Effector memory CD8-positive, alpha-beta T cell (primary cell): Measurements from ENCODE around the gene DNAJC25.
"Not testable (repeated sequence)": the region's sequence is repeated elsewhere in the genome, so short reads cannot be mapped to it uniquely, and the experiment has no call there.

Experiments used
- ATAC-seq: fragments of 150-1000 bp; cut with Tn5 transposase; replicated peaks from 2 replicates; pipeline ENCODE4 v1.10.0; 2021; ENCODE audit warnings: mild to moderate bottlenecking, moderate library complexity
- DNase-seq, 3 experiments: peaks; one replicate each; pipeline ENCODE4 v3.0.0; 2021
- H3K27ac Mint-ChIP-seq, 2 donors: one replicate each; pipeline ENCODE4 v1.8.0; 2022; ENCODE audit warnings: mild to moderate bottlenecking in 2 of 2, mixed read lengths in 2 of 2, moderate library complexity in 2 of 2
- H3K27me3 Mint-ChIP-seq, 2 donors: one replicate each; pipeline ENCODE4 v1.8.0; 2022; ENCODE audit warnings: mixed read lengths in 2 of 2
- H3K36me3 Mint-ChIP-seq: one replicate; pipeline ENCODE4 v1.8.0; 2022; ENCODE audit warnings: mild to moderate bottlenecking, moderate library complexity, mixed read lengths; ENCODE audit not compliant: insufficient read depth
- H3K4me1 Mint-ChIP-seq, 2 donors: one replicate each; pipeline ENCODE4 v1.8.0; 2022; ENCODE audit warnings: low read depth in 2 of 2, mixed read lengths in 2 of 2
- H3K4me3 Mint-ChIP-seq, 2 donors: one replicate each; pipeline ENCODE4 v1.8.0; 2022; ENCODE audit warnings: mild to moderate bottlenecking in 2 of 2, mixed read lengths in 2 of 2, moderate library complexity in 2 of 2
- H3K9me3 Mint-ChIP-seq, 2 donors: one replicate each; pipeline ENCODE4 v1.8.0; 2022; ENCODE audit warnings: mixed read lengths in 2 of 2

DNAJC25 gene

GRCh38 chr9:111662576-111663300 lies 31.6 kb downstream of the DNAJC25 start:
- H3K9me3 Mint-ChIP-seq: no peaks in the 10 kb centered on the region
- DNase-seq: no peak
- no peak for ATAC-seq
- H3K36me3 Mint-ChIP-seq: peaks cover 9% of the 10 kb centered on the region
- no peaks in the 10 kb centered on the region for H3K27me3 Mint-ChIP-seq
- peak overlapping the region; percentile 95 to 97 for H3K4me3 Mint-ChIP-seq
- H3K4me1 Mint-ChIP-seq: peaks cover 22 to 26% of the 10 kb centered on the region in 2 donors
- peak overlapping the region; percentile 90 for H3K27ac Mint-ChIP-seq

- peak overlapping the region; percentile 90 for H3K27ac Mint-ChIP-seq
- H3K36me3 Mint-ChIP-seq: peaks cover 10% of the 10 kb centered on the region
- H3K4me1 Mint-ChIP-seq: peaks cover 22 to 26% of the 10 kb centered on the region in 2 donors
- H3K4me3 Mint-ChIP-seq: peak overlapping the region; percentile 95 to 97
- no peaks in the 10 kb centered on the region for H3K27me3 Mint-ChIP-seq
- H3K9me3 Mint-ChIP-seq: no peaks in the 10 kb centered on the region
- ATAC-seq (no peak), DNase-seq (no peak)
These were observed 32.2 kb downstream of the DNAJC25 start for GRCh38 chr9:111663301-111663823.

GRCh38 chr9:111668026-111668573 lies 37.0 kb downstream of the DNAJC25 start:
- Mint-ChIP-seq H3K9me3 (no peaks in the 10 kb centered on the region), H3K4me3 (no peak overlapping the region), H3K4me1 (peaks cover 8 to 13% of the 10 kb centered on the region in 2 donors), H3K27me3 (no peaks in the 10 kb centered on the region), H3K36me3 (peaks cover 38% of the 10 kb centered on the region), H3K27ac (no peak overlapping the region)
- no peak for DNase-seq
- ATAC-seq: no peak

GRCh38 chr9:111668601-111669000 lies 37.5 kb downstream of the DNAJC25 start:
- H3K36me3 Mint-ChIP-seq: peaks cover 38% of the 10 kb centered on the region
- H3K27me3 Mint-ChIP-seq, H3K4me3 Mint-ChIP-seq, H3K27ac Mint-ChIP-seq, DNase-seq, H3K4me1 Mint-ChIP-seq, ATAC-seq, H3K9me3 Mint-ChIP-seq: not testable (repeated sequence)

GRCh38 chr9:111674319-111674718 lies 43.2 kb downstream of the DNAJC25 start:
- ATAC-seq: no peak
- Mint-ChIP-seq H3K27ac (no peak overlapping the region), H3K9me3 (no peaks in the 10 kb centered on the region), H3K4me3 (no peak overlapping the region), H3K36me3 (peaks cover 18% of the 10 kb centered on the region), H3K4me1 (peaks cover 0 to 2% of the 10 kb centered on the region in 2 donors), H3K27me3 (no peaks in the 10 kb centered on the region)
- DNase-seq: no peak

GRCh38 chr9:111676116-111676515 lies 45.0 kb downstream of the DNAJC25 start:
- peaks cover 13% of the 10 kb centered on the region for H3K36me3 Mint-ChIP-seq
- H3K9me3 Mint-ChIP-seq: no peaks in the 10 kb centered on the region

GRCh38 chr9:111678293-111678692 lies 47.2 kb downstream of the DNAJC25 start:
- no peak for ATAC-seq
- H3K36me3 Mint-ChIP-seq: no peaks in the 10 kb centered on the region

More at GRCh38 chr9:111676116-111676515, 45.0 kb downstream of the DNAJC25 start:
- no peak for DNase-seq
- ATAC-seq: no peak
- no peaks in the 10 kb centered on the region for H3K27me3 Mint-ChIP-seq
- peaks cover 0 to 2% of the 10 kb centered on the region in 2 donors for H3K4me1 Mint-ChIP-seq
- no peak overlapping the region for H3K27ac Mint-ChIP-seq
- no peak overlapping the region for H3K4me3 Mint-ChIP-seq

GRCh38 chr9:111679199-111679598 lies 48.1 kb downstream of the DNAJC25 start:
- H3K27ac Mint-ChIP-seq: no peak overlapping the region
- H3K4me3 Mint-ChIP-seq: no peak overlapping the region
- H3K27me3 Mint-ChIP-seq: no peaks in the 10 kb centered on the region
- H3K36me3 Mint-ChIP-seq: no peaks in the 10 kb centered on the region
- ATAC-seq (no peak), DNase-seq (no peak)
- peaks cover 0 to 2% of the 10 kb centered on the region in 2 donors for H3K4me1 Mint-ChIP-seq
- H3K9me3 Mint-ChIP-seq: no peaks in the 10 kb centered on the region

More at GRCh38 chr9:111678293-111678692, 47.2 kb downstream of the DNAJC25 start:
- no peak for DNase-seq
- Mint-ChIP-seq H3K27me3 (no peaks in the 10 kb centered on the region), H3K9me3 (no peaks in the 10 kb centered on the region), H3K4me1 (peaks cover 0 to 2% of the 10 kb centered on the region in 2 donors), H3K27ac (peak overlapping the region in 1 of 2 donors; percentile 19), H3K4me3 (no peak overlapping the region)

- H3K9me3 Mint-ChIP-seq: no peaks in the 10 kb centered on the region
- DNase-seq (no peak), ATAC-seq (no peak)
- no peaks in the 10 kb centered on the region for H3K27me3 Mint-ChIP-seq
- H3K4me1 Mint-ChIP-seq: peaks cover 0 to 2% of the 10 kb centered on the region in 2 donors
- no peaks in the 10 kb centered on the region for H3K36me3 Mint-ChIP-seq
- no peak overlapping the region for H3K27ac Mint-ChIP-seq
- no peak overlapping the region for H3K4me3 Mint-ChIP-seq
These were observed 52.3 kb downstream of the DNAJC25 start for GRCh38 chr9:111683392-111683791.

GRCh38 chr9:111691672-111692329 lies 60.7 kb downstream of the DNAJC25 start:
- Mint-ChIP-seq H3K4me3 (no peak overlapping the region), H3K9me3 (no peaks in the 10 kb centered on the region), H3K27me3 (no peaks in the 10 kb centered on the region), H3K27ac (peak overlapping the region in 1 of 2 donors; percentile 22), H3K4me1 (no peaks in the 10 kb centered on the region), H3K36me3 (no peaks in the 10 kb centered on the region)
- DNase-seq (no peak), ATAC-seq (no peak)

- no peak for ATAC-seq
- H3K36me3 Mint-ChIP-seq: no peaks in the 10 kb centered on the region
- no peak overlapping the region for H3K4me3 Mint-ChIP-seq
- H3K9me3 Mint-ChIP-seq: no peaks in the 10 kb centered on the region
- H3K4me1 Mint-ChIP-seq: peaks cover 0 to 11% of the 10 kb centered on the region in 2 donors
- no peaks in the 10 kb centered on the region for H3K27me3 Mint-ChIP-seq
- no peak overlapping the region for H3K27ac Mint-ChIP-seq
- DNase-seq: no peak
These were observed 65.7 kb downstream of the DNAJC25 start for GRCh38 chr9:111696796-111697195.

- no peak overlapping the region for H3K27ac Mint-ChIP-seq
- H3K36me3 Mint-ChIP-seq: no peaks in the 10 kb centered on the region
- peaks cover 0 to 11% of the 10 kb centered on the region in 2 donors for H3K4me1 Mint-ChIP-seq
- DNase-seq (no peak), ATAC-seq (no peak)
- H3K9me3 Mint-ChIP-seq: no peaks in the 10 kb centered on the region
- H3K27me3 Mint-ChIP-seq: no peaks in the 10 kb centered on the region
- no peak overlapping the region for H3K4me3 Mint-ChIP-seq
These were observed 69.6 kb downstream of the DNAJC25 start for GRCh38 chr9:111700776-111701175.
